NCI-H2107 treated with DMSO at 0.1 percent for 48 hours (cell line): Measurements from ENCODE around the gene LY86.
"Not testable (repeated sequence)": the region's sequence is repeated elsewhere in the genome, so short reads cannot be mapped to it uniquely, and the experiment has no call there.

Experiments used
- DNase-seq: peaks from one replicate; lab custom pipeline; 2025; ENCODE audit not compliant: unreplicated experiment; lab: John Stamatoyannopoulos, UW

Gene LY86

GRCh38 chr6:6595952-6596351 lies 7.4 kb downstream of the LY86 start:
- no peak for DNase-seq

DNA sequence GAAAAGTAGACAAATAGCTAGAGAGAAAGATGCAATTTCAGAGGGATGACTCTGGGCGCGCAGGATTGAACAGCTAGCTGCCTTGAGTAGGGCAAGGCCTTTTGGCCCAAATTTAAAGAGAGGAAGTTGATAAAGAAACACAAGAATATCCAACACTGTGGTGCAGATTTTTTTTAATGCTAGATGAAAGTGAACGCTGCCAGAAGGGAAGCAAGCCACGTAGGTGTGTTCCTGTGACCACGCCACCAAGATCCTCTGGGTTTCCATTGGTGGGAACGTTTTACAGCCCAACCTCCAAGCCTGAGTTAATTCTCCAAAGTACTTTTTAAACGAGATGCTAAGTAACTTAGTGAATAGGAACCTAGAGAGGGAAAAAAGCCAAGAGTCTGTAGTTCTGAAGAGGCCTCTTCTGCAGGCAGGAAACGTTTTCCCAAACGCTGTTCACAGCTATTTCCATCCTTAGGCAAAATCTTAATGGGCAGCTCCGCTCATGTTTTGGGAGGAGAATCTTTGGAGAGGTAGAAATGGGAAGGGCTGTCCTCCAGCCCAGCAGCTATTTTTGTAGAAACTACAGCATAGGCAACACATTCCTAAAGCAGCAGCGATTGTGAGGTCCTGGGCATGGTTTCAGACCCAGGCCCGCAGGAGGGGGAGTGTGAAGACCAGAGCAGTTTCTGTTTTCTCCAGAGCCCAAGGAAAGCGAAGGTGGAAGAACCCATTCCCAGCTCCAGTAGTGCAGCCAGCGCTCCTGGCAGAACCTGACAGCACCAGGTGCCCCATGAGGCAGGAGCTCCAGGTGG lies 8.2 kb downstream of the LY86 start:
- DNase-seq: no peak

GRCh38 chr6:6597682-6598081 lies 9.2 kb downstream of the LY86 start:
- no peak for DNase-seq

- DNase-seq: no peak
Measured at GRCh38 chr6:6599468-6599873, 11.0 kb downstream of the LY86 start.

DNA sequence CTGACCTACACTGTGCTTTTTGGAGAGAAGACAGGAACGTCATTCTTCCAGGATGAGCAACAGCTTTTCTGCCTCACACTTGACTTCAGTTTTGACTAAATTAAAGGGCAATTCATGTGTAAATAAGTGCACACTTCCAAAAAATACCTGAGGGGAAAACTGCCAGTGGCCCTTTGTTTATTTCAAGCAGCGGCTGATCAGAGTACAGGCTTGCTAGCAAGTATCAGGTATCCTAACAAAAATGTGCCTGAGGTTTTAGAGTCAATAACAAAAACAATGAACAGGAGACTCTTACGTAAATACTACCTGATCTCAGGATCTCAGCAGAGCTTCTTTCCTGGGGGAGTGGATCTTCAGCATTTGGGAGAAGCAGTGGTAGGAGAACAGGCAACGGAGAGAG lies 12.4 kb downstream of the LY86 start:
- DNase-seq: peak; percentile 79

DNA sequence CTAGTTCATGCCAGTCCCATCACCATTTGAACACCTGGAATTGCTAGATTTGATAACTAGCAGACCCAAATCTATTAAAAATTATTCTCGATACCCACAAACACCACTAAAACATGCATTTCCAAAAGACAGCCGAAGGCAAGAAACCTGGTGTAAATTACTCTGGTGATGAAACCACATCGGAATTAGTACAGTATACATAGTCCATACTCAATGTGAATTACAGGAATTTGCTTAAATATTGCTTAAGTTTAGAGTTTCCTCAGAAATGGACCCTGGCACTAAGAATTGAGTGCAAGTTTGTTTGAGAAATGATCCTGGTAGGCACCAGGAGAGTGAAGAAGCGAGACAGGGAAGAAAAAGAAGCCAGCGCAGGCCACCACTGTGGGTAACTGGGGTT lies 13.7 kb downstream of the LY86 start:
- no peak for DNase-seq

- no peak for DNase-seq
Measured at GRCh38 chr6:6603317-6603716, 14.8 kb downstream of the LY86 start.

DNA sequence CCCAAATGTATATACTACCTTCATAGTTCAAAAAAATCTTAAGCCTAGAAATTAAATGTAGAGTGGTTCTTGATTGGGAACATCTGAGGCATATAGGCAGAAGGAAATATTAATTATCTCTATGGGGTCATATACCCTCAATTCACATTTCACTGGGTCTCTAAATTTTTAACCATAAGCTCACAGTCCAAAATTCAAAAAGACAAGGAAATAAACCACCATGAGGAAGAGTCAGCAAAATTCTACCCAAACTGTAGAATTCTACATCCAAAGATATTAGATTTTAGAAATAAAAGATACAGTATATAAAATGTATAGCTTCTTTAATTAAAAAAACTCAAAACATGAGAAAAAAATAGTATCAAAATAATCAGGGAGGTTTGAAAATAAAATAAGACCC lies 15.5 kb downstream of the LY86 start:
- DNase-seq: no peak

DNA sequence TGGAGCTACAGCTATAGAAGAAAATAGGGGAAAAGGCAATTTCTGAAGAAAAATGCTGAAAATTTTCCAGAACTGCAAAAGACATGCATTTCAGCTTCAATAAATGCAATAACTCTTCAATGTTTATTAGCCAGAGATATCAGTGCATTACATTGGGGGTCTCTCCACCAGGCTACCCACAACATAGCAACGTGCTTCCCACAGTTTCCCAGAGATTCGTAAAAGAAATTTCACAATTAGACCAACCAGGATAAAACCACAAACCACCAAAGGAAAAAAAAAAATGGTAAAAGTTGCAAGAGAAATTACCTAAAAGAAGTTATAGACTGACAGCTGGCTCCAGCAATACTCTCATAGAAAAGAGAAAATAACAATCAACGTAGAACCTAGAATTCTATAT lies 16.0 kb downstream of the LY86 start:
- DNase-seq: no peak

DNA sequence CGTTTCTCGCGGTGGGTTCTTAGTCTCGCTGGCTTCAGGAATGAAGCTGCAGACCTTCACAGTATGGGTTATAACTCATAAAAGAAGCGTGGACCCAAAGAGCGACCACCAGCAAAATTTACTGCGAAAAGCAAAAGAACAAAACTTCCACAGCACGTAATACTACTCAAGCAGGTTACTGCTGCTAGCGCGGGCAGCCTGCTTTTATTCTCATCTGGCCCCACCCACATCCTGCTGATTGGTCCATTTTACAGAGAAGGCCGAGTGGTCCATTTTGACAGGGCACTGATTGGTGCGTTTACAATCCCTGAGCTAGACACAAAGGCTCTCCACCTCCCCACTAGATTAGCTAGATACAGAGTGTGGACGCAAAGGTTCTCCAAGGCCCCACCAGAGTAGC lies 17.4 kb downstream of the LY86 start:
- no peak for DNase-seq

DNA sequence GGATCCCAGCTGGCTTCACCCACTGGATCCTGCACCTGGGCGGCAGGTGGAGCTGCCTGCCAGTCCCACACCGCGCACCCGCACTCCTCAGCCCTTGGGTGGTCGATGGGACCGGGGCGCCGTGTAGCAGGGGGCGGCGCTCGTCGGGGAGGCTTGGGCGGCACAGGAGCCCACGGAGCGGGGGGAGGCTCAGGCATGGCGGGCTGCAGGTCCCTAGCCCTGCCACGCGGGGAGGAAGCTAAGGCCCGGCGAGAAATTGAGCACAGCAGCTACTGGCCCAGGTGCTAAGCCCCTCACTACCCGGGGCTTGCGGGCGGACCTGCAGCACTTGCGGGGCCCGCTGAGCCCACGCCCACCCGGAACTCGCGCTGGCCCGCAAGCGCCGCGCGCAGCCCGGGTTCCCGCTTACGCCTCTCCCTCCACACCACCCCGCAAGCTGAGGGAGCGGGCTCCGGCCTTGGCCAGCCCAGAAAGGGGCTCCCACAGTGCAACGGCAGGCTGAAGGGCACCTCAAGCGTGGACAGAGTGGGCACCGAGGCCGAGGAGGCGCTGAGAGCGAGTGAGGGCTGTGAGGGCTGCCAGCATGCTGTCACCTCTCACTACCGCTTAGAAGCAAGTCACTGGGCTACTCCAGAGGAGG lies 18.0 kb downstream of the LY86 start:
- DNase-seq: not testable (repeated sequence)

- no peak for DNase-seq
Measured at GRCh38 chr6:6609450-6609849, 20.9 kb downstream of the LY86 start.

DNA sequence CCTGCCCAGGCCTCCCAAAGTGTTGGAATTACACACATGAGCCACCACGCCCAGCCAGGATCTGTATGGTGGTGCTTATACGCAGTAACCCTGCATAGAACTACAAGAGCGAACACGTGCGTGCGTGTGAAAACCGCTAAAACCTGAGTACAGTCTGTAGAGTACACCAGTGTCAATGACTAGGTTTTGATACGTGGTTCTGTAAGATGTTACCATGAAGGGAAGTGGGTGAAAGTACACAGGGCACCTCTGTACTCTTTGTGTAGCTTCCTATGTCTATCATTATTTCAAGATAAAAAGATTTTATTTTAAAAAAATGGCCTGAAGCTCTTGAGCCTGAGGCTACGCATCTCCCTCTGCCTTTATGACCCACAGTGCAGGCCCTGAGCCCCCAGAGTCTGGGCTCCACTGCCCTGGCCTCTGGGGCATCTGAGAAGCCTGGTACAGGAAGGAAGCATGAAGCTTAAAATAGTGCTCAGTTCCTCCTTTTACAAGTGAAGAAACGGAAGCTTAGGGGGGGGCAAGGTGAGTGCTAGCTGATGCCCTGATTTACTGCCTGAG lies 21.6 kb downstream of the LY86 start:
- DNase-seq: no peak

GRCh38 chr6:6611486-6611885 lies 23.0 kb downstream of the LY86 start:
- no peak for DNase-seq

GRCh38 chr6:6612308-6612707 lies 23.8 kb downstream of the LY86 start:
- DNase-seq: no peak

DNA sequence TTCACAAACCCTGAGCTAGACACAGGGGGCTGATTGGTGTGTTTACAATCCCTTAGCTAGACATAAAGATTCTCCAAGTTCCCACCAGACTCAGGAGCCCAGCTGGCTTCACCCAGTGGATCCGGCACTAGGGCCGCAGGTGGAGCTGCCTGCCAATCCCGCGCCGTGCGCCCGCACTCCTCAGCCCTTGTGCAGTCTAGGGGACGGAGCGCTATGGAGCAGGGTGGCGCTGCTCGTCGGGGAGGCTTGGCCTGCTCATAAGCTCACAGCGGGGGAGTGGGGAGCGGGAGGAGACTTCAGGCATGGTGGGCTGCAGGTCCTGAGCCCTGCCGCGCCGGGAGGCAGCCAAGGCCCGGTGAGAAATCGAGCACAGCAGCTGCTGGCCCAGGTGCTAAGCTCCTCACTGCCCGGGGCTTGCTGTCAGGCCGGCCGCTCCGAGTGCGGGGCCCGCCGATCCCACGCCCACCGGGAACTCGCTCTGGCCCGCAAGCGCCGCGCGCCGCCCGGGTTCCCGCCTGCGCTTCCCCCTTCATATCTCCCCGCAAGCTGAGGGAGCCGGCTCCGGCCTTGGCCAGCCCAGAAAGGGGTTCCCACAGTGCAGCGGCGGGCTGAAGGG lies 24.7 kb downstream of the LY86 start:
- not testable (repeated sequence) for DNase-seq

DNA sequence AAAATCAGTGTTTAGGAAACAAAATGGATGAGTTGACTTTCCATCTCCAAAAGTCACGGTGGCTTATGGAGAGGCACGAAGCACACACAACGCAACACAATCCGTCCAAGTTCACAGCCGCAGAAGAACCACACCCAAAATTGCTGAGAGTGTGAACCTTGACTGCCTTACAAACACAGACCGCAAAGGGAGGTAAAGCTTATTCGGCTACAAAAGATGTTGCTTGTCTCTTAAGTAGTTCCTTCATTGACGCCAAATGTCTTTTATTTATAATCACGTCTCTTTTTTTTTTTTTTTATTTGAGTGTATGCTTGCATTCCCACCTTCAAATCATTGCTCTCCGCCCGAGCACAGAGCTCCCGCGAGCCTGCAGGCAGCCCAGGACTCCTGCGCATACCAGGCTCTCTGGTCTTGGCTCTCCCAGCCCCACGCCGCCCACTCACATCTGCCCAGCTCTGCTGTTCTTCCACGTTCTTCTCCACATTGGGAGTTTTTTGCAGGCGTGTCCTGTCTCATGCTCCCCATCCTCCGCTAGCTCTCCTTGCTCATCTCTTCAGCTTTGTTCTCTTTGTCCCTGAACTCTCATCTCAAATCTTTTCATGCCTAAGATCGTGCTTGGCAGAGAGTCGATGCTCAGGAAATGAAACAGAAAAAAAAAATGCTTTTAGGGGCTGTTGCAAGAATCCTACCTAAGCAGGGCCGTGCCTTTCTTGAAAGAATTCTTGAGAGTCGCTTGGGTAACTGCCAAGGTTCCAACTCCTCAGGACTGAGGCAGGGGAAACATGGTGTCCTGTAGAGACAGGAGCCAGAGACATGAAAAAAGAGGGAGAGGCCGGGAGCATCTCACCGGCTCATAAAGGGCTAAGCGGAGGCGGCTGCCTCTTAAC lies 25.8 kb downstream of the LY86 start:
- no peak for DNase-seq

DNA sequence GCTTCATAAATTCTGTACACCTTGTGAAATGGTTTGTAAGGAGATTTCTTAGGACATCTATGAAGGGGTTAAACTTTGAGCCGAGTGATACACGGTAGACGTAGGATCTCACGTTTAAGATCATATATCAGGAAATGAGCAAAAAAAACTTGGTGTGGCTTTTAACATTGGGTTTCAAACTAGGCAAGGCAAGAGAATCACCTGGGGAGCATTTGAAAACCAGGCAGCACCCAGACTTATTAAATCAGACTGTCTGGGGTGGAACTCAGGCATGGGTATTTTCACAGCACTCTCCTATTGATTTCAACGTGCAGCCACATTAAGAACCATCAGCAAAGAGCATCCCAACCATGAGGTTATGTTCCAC lies 26.4 kb downstream of the LY86 start:
- DNase-seq: no peak

DNA sequence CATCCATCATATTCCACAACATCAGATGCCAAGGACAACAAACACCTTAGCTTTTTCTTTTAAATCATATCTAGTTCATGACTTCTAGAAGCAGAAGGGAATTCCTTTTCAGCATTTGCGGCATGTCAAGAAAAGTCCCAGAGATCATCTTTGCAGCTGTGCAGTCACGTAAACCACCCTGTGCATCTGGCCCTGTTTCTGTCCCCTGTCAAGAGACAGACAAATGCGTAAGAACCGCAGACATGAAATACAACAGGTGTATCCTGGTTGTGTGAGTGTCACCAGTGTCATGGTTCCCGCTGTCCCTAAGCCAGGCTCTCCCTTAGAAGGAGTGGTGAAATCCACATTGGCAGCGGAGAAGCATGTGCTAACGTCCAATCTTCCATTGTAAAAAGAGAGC lies 28.1 kb downstream of the LY86 start:
- no peak for DNase-seq

GRCh38 chr6:6619021-6619794 lies 30.7 kb downstream of the LY86 start:
- DNase-seq: no peak
